HepG2 (cell line): ENCODE data around the gene LANCL1. TPM values are rescaled to one million over a fixed set of nuclear protein-coding genes. Genes with fewer than 3 reads are reported as not detected.

Experiments used
- FIP1L1 ChIP-seq: fragments of 200-400 bp; formaldehyde crosslinking; IDR thresholded peaks from 2 replicates; pipeline ENCODE4 v1.6.1; 2018; ENCODE audit warnings: low read depth, mild to moderate bottlenecking, low read length, moderate library complexity, borderline replicate concordance; ENCODE audit not compliant: insufficient read depth
- GATAD2A ChIP-seq: IDR thresholded peaks from 2 replicates; pipeline ENCODE4 v1.6.1; 2016
- HNF4G ChIP-seq, 2 experiments: sonication (generic) in 1 of 2; formaldehyde crosslinking in 1 of 2; IDR thresholded peaks; 2 replicates each; pipeline versions ENCODE4 v1.4.0 to v1.6.1; 2011 to 2020; ENCODE audit warnings: borderline replicate concordance in 2 of 2, low read depth in 2 of 2, mild to moderate bottlenecking in 2 of 2, low read length in 1 of 2, missing genetic modification reagents in 1 of 2, moderate library complexity in 1 of 2
- HOXA7 ChIP-seq: sonication (generic); formaldehyde crosslinking; IDR thresholded peaks from 2 replicates; pipeline ENCODE4 v1.8.1; 2022; ENCODE audit warnings: mild to moderate bottlenecking, missing genetic modification reagents, moderate library complexity
- KDM1A ChIP-seq: IDR thresholded peaks from 2 replicates; pipeline ENCODE4 v1.6.1; 2016; ENCODE audit warnings: missing compliant biosample characterization
- KDM5A ChIP-seq: fragments of 200-600 bp; sonication (generic); IDR thresholded peaks from 2 replicates; pipeline ENCODE4 v1.7.0; 2018; ENCODE audit warnings: antibody characterized with exemption, mild to moderate bottlenecking, low read length, borderline replicate concordance
- MAZ ChIP-seq, 2 experiments: sonication (generic) in 1 of 2; formaldehyde crosslinking in 1 of 2; IDR thresholded peaks; 2 replicates each; pipeline versions ENCODE4 v1.5.0 to v1.6.1; 2012 to 2020; ENCODE audit warnings: low read depth in 2 of 2, mild to moderate bottlenecking in 2 of 2, borderline replicate concordance in 1 of 2, improper control_type of control experiment in 1 of 2, low read length in 1 of 2, missing genetic modification reagents in 1 of 2, moderate library complexity in 1 of 2
- RFXANK ChIP-seq: IDR thresholded peaks from 2 replicates; pipeline ENCODE4 v1.6.1; 2016
- SIN3A ChIP-seq: IDR thresholded peaks from 2 replicates; pipeline ENCODE4 v1.6.1; 2011; ENCODE audit warnings: low read depth, mild to moderate bottlenecking, control low read depth, low read length, borderline replicate concordance
- SMC3 ChIP-seq: IDR thresholded peaks from 2 replicates; pipeline ENCODE4 v1.6.1; 2011; ENCODE audit warnings: low read length, improper control_type of control experiment
- SRSF9 ChIP-seq: fragments of 200-400 bp; formaldehyde crosslinking; IDR thresholded peaks from 2 replicates; pipeline ENCODE4 v1.6.1; 2018; ENCODE audit warnings: borderline replicate concordance, mild to moderate bottlenecking, low read depth, low read length; ENCODE audit not compliant: insufficient read depth, poor library complexity, severe bottlenecking
- SYNCRIP ChIP-seq: fragments of 200-400 bp; formaldehyde crosslinking; IDR thresholded peaks from 2 replicates; pipeline ENCODE4 v1.6.1; 2018; ENCODE audit warnings: mild to moderate bottlenecking, low read depth, low read length; ENCODE audit not compliant: insufficient read depth
- YEATS2 ChIP-seq: sonication (generic); formaldehyde crosslinking; IDR thresholded peaks from 2 replicates; pipeline ENCODE4 v1.4.0; 2020; ENCODE audit warnings: missing genetic modification reagents, borderline replicate concordance
- ZBED4 ChIP-seq: sonication (generic); formaldehyde crosslinking; IDR thresholded peaks from 2 replicates; pipeline ENCODE4 v1.4.0; 2020; ENCODE audit warnings: missing genetic modification reagents, borderline replicate concordance
- ZFP36L2 ChIP-seq: sonication (generic); formaldehyde crosslinking; IDR thresholded peaks from 2 replicates; pipeline ENCODE4 v1.4.0; 2020; ENCODE audit warnings: missing genetic modification reagents
- ZNF256 ChIP-seq: sonication (generic); formaldehyde crosslinking; conservative IDR thresholded peaks from 2 replicates; pipeline ENCODE4 v1.4.0; 2020; ENCODE audit warnings: missing genetic modification reagents
- ZNF383 ChIP-seq: sonication (generic); formaldehyde crosslinking; IDR thresholded peaks from 2 replicates; pipeline ENCODE4 v1.4.0; 2020; ENCODE audit warnings: missing genetic modification reagents, mild to moderate bottlenecking, borderline replicate concordance
- ZNF501 ChIP-seq: sonication (generic); formaldehyde crosslinking; IDR thresholded peaks from 2 replicates; pipeline ENCODE4 v1.5.1; 2020; ENCODE audit warnings: mild to moderate bottlenecking, moderate library complexity, missing genetic modification reagents
- ZNF556 ChIP-seq: sonication (generic); formaldehyde crosslinking; IDR thresholded peaks from 2 replicates; pipeline ENCODE4 v1.4.0; 2020; ENCODE audit warnings: mild to moderate bottlenecking, missing genetic modification reagents, borderline replicate concordance
- ZNF709 ChIP-seq: sonication (generic); formaldehyde crosslinking; IDR thresholded peaks from 2 replicates; pipeline ENCODE4 v1.5.0; 2020; ENCODE audit warnings: mild to moderate bottlenecking, missing genetic modification reagents
- ZSCAN21 ChIP-seq: sonication (generic); formaldehyde crosslinking; IDR thresholded peaks from 2 replicates; pipeline ENCODE4 v1.8.0; 2022; ENCODE audit warnings: mild to moderate bottlenecking, missing genetic modification reagents, moderate library complexity, borderline replicate concordance
- ZSCAN5A ChIP-seq: sonication (generic); formaldehyde crosslinking; IDR thresholded peaks from 2 replicates; pipeline ENCODE4 v1.8.0; 2022; ENCODE audit warnings: mild to moderate bottlenecking, missing genetic modification reagents, borderline replicate concordance
- polyA plus RNA-seq, 8 experiments: library from polyadenylated mRNA; depleted of rRNA in 3 of 8; stranded (reverse) in 7 of 8; unstranded in 1 of 8; fragments of >200 nt; fragmentation: Illumina TruSeq in 4 of 8; extraction: Trizol in 4 of 8; gene quantifications; 2 replicates each; pipeline versions ENCODE4 v1.2.1 to v1.2.3, GENCODE V29; 2011 to 2016; ENCODE audit warnings: low read depth in 4 of 8, missing spikeins in 1 of 8, mixed read lengths in 1 of 8; ENCODE audit not compliant: insufficient read depth in 1 of 8
- total RNA-seq, 5 experiments: library from RNA; depleted of rRNA; stranded (reverse); fragments of >200 nt; fragmentation: Illumina TruSeq; extraction: Trizol; gene quantifications; 2 replicates each; pipeline ENCODE4 v1.2.3, GENCODE V29; 2016; ENCODE audit warnings: low read depth in 1 of 5

LANCL1 gene
- total and polyA plus RNA-seq, 2 of the 13 experiments (the other 11 are each of a cell fraction or from before 2014, with no cell fraction given), result 53.5 to 67.7 TPM

GRCh38 chr2:210476194-210477128, at the start of gene LANCL1 (continued):
- TF ChIP-seq SYNCRIP, result no peak
- no peak for TF ChIP-seq ZNF556 (CRISPR knock-in tag)
- TF ChIP-seq SMC3, result no peak
- TF ChIP-seq YEATS2 (CRISPR knock-in tag), result peak; percentile 84; the same call in 1 of the 2 replicates
- no peak for TF ChIP-seq RFXANK (CRISPR knock-in tag)
- peak; percentile 57; the same call in 1 of the 2 replicates for TF ChIP-seq ZNF256 (CRISPR knock-in tag)
- TF ChIP-seq HOXA7 (CRISPR knock-in tag), result no peak
- no peak for TF ChIP-seq FIP1L1
- TF ChIP-seq ZNF709 (CRISPR knock-in tag), result peak; percentile 85
- TF ChIP-seq ZSCAN5A (CRISPR knock-in tag), result peak; percentile 15; the same call in 1 of the 2 replicates
- peak; percentile 72 for TF ChIP-seq MAZ (IDR thresholded peaks at IDR 0.05; ENCODE audit: borderline replicate concordance, low read depth, low read length)
- TF ChIP-seq MAZ (CRISPR knock-in tag; IDR thresholded peaks at IDR 0.05; ENCODE audit: low read depth), result no peak; the same call in 1 of the 2 replicates
- TF ChIP-seq KDM1A (CRISPR knock-in tag), result no peak
- no peak for TF ChIP-seq SRSF9
- TF ChIP-seq ZNF383 (CRISPR knock-in tag), result no peak
- no peak for TF ChIP-seq KDM5A
- no peak for TF ChIP-seq ZBED4 (CRISPR knock-in tag)
- no peak; the same call in 1 of the 2 replicates for TF ChIP-seq GATAD2A
- TF ChIP-seq ZSCAN21 (CRISPR knock-in tag), result no peak
- TF ChIP-seq HNF4G (IDR thresholded peaks at IDR 0.05; ENCODE audit: borderline replicate concordance, low read depth, low read length), result no peak; the same call in 1 of the 2 replicates
- TF ChIP-seq HNF4G (CRISPR knock-in tag; IDR thresholded peaks at IDR 0.05; ENCODE audit: borderline replicate concordance, low read depth), result no peak
- peak; percentile 97 for TF ChIP-seq ZNF501 (CRISPR knock-in tag)
- 0 out of 2 replicates have a peak, but pooled peaks have one; percentile 56 for TF ChIP-seq ZFP36L2 (CRISPR knock-in tag)
- TF ChIP-seq SIN3A, result peak; percentile 75
